ENCODE data around the gene CCT5. TPM values are rescaled to one million over a fixed set of nuclear protein-coding genes. Genes with fewer than 3 reads are reported as not detected.
"Not testable (repeated sequence)": the region's sequence is repeated elsewhere in the genome, so short reads cannot be mapped to it uniquely, and the experiment has no call there.

Gene CCT5
- total RNA-seq, 1 experiment from 2014 or later, result 548 TPM

DNA sequence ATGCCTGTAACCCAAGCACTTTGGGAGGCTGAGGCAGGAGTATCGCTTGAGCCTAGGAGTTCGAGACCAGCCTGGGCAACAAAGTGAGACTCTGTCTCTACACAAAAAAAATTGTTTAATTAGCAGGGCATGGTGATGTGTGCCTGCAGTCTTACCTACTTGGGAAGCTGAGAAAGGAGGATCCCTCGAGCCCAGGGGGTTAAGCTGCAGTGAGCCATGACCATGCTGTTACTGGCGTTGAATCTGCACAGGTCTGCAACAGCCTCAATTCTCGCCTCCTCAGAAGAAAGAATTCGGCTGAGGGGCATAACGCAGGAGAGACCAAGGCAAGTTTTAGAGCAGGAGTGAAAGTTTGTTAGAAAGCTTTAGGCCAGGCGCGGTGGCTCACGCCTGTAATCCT, 18.0 kb downstream of the CCT5 start:
- ChIA-PET CTCF (interaction anchor here (0.9 kb wide), 1 partner anchor 89 kb away, joined by 3 read pairs; no protein-coding TSS in a partner anchor), POLR2A (no interaction called here)
- no peak for DNase-seq (ENCODE audit: low spot score)
- no peak for ATAC-seq
- Mint-ChIP-seq H3K9me3 (no peaks in the 10 kb centered on the region), H3K36me3 (peaks cover 18% of the 10 kb centered on the region), H3K4me1 (peaks cover 30% of the 10 kb centered on the region), H3K27ac (no peak overlapping the region), H3K27me3 (ENCODE audit: low read depth) (no peaks in the 10 kb centered on the region), H3K4me3 (no peak overlapping the region)
- TF ChIP-seq FOXJ3 (CRISPR knock-in tag; IDR thresholded peaks at IDR 0.05; ENCODE audit: borderline replicate concordance) (no peak), ZNF396 (CRISPR knock-in tag; IDR thresholded peaks at IDR 0.05; ENCODE audit: borderline replicate concordance) (no peak), GRHL2 (CRISPR knock-in tag; IDR thresholded peaks at IDR 0.05; ENCODE audit: insufficient replicate concordance, severe bottlenecking) (no peak), PRRX2 (CRISPR knock-in tag; IDR thresholded peaks at IDR 0.05) (no peak), SP1 (CRISPR knock-in tag; conservative IDR thresholded peaks at IDR 0.05) (no peak), ZNF416 (CRISPR knock-in tag; IDR thresholded peaks at IDR 0.05) (no peak), KAT7 (CRISPR knock-in tag; IDR thresholded peaks at IDR 0.05; ENCODE audit: borderline replicate concordance) (no peak)
- TF ChIP-seq, protein P1, sequence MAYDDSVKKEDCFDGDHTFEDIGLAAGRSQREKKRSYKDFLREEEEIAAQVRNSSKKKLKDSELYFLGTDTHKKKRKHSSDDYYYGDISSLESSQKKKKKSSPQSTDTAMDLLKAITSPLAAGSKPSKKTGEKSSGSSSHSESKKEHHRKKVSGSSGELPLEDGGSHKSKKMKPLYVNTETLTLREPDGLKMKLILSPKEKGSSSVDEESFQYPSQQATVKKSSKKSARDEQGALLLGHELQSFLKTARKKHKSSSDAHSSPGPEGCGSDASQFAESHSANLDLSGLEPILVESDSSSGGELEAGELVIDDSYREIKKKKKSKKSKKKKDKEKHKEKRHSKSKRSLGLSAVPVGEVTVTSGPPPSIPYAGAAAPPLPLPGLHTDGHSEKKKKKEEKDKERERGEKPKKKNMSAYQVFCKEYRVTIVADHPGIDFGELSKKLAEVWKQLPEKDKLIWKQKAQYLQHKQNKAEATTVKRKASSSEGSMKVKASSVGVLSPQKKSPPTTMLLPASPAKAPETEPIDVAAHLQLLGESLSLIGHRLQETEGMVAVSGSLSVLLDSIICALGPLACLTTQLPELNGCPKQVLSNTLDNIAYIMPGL (CRISPR knock-in tag; IDR thresholded peaks at IDR 0.05), result no peak
- TF ChIP-seq, protein P2, sequence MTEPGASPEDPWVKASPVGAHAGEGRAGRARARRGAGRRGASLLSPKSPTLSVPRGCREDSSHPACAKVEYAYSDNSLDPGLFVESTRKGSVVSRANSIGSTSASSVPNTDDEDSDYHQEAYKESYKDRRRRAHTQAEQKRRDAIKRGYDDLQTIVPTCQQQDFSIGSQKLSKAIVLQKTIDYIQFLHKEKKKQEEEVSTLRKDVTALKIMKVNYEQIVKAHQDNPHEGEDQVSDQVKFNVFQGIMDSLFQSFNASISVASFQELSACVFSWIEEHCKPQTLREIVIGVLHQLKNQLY (CRISPR knock-in tag; IDR thresholded peaks at IDR 0.05), result no peak
- TF ChIP-seq, protein P3, sequence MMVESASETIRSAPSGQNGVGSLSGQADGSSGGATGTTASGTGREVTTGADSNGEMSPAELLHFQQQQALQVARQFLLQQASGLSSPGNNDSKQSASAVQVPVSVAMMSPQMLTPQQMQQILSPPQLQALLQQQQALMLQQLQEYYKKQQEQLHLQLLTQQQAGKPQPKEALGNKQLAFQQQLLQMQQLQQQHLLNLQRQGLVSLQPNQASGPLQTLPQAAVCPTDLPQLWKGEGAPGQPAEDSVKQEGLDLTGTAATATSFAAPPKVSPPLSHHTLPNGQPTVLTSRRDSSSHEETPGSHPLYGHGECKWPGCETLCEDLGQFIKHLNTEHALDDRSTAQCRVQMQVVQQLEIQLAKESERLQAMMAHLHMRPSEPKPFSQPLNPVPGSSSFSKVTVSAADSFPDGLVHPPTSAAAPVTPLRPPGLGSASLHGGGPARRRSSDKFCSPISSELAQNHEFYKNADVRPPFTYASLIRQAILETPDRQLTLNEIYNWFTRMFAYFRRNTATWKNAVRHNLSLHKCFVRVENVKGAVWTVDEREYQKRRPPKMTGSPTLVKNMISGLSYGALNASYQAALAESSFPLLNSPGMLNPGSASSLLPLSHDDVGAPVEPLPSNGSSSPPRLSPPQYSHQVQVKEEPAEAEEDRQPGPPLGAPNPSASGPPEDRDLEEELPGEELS (CRISPR knock-in tag; IDR thresholded peaks at IDR 0.05), result no peak
- TF ChIP-seq, protein P4, sequence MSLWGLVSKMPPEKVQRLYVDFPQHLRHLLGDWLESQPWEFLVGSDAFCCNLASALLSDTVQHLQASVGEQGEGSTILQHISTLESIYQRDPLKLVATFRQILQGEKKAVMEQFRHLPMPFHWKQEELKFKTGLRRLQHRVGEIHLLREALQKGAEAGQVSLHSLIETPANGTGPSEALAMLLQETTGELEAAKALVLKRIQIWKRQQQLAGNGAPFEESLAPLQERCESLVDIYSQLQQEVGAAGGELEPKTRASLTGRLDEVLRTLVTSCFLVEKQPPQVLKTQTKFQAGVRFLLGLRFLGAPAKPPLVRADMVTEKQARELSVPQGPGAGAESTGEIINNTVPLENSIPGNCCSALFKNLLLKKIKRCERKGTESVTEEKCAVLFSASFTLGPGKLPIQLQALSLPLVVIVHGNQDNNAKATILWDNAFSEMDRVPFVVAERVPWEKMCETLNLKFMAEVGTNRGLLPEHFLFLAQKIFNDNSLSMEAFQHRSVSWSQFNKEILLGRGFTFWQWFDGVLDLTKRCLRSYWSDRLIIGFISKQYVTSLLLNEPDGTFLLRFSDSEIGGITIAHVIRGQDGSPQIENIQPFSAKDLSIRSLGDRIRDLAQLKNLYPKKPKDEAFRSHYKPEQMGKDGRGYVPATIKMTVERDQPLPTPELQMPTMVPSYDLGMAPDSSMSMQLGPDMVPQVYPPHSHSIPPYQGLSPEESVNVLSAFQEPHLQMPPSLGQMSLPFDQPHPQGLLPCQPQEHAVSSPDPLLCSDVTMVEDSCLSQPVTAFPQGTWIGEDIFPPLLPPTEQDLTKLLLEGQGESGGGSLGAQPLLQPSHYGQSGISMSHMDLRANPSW (CRISPR knock-in tag; conservative IDR thresholded peaks at IDR 0.05; ENCODE audit: low read depth), result no peak

DNA sequence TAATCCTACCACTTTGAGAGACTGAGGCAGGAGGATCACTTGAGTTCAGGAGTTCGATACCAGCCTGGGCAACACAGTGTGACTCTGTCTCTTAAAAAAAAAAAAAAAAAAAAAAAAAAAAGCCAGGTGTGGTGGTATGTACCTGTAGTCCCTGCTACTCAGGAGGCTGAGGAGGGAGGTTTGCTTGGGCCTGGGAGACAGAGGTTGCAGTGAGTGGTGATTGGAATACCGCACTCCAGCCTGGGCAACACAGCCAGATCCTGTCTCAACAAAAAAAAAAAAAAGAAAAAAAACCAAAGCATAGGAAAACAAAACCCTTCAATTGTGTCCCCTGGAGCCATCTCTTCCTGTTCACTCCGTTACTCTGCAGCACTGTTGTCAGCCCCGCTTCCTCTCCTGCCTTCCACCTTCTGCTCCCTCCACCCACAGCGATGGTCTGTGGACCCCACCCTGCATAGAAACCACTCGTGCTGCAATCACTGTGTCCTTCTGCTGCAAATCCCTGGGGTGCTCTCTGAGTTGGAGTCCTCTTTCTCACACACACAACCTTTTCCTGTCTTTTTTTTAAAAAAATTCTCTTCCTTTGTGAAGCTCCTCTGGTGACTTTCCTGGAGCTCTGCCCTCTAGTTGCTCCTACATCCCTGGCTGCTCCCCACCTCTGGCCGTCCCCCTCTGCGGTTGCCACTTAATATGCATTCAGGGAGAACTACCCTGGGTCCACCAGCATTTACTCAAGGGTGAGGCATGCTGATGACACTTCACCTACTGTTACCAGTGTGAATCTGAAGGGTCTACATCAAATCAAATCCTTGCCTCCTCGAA, 22.2 kb downstream of the CCT5 start:
- H3K4me1 Mint-ChIP-seq, result peaks cover 51% of the 10 kb centered on the region
- no peaks in the 10 kb centered on the region; the same call in 1 of the 2 replicates for H3K27me3 Mint-ChIP-seq (ENCODE audit: low read depth)
- DNase-seq (ENCODE audit: low spot score), result no peak
- no peak overlapping the region for H3K27ac Mint-ChIP-seq
- H3K36me3 Mint-ChIP-seq, result no peaks in the 10 kb centered on the region; the same call in 1 of the 2 replicates
- no peaks in the 10 kb centered on the region for H3K9me3 Mint-ChIP-seq
- no peak overlapping the region for H3K4me3 Mint-ChIP-seq
- ChIA-PET CTCF (no interaction called here), POLR2A (no interaction called here)
- ATAC-seq, result peak; percentile 21; the same call in 1 of the 2 replicates
- TF ChIP-seq ZNF396 (CRISPR knock-in tag; IDR thresholded peaks at IDR 0.05; ENCODE audit: borderline replicate concordance), result no peak
- TF ChIP-seq, protein P5, sequence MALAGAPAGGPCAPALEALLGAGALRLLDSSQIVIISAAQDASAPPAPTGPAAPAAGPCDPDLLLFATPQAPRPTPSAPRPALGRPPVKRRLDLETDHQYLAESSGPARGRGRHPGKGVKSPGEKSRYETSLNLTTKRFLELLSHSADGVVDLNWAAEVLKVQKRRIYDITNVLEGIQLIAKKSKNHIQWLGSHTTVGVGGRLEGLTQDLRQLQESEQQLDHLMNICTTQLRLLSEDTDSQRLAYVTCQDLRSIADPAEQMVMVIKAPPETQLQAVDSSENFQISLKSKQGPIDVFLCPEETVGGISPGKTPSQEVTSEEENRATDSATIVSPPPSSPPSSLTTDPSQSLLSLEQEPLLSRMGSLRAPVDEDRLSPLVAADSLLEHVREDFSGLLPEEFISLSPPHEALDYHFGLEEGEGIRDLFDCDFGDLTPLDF (CRISPR knock-in tag; IDR thresholded peaks at IDR 0.05), result no peak
- no peak for TF ChIP-seq ETV6 (CRISPR knock-in tag; IDR thresholded peaks at IDR 0.05)
- TF ChIP-seq FOXJ3 (CRISPR knock-in tag; IDR thresholded peaks at IDR 0.05; ENCODE audit: borderline replicate concordance), result no peak

DNA sequence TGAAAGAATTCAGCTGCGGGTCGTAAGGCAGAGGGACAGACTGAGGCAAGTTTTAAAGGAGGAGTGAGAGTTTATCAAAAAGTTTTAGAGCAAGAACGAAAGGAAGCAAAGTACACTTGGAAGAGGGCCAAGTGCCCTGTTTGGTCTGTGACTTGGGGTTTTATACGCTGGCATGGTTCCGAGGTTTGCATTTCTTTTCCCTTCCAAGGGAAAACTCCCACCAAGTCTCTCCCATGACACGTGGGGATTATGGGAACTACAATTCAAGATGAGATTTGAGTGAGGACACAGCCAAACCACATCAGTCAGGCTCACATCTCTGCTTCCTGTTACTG, 22.8 kb downstream of the CCT5 start:
- CTCF ChIA-PET; H3K4me3 Mint-ChIP-seq; H3K9me3 Mint-ChIP-seq; H3K36me3 Mint-ChIP-seq; H3K27me3 Mint-ChIP-seq (ENCODE audit: low read depth); ATAC-seq; POLR2A ChIA-PET; DNase-seq (ENCODE audit: low spot score); H3K27ac Mint-ChIP-seq: not testable (repeated sequence)
- peaks cover 51% of the 10 kb centered on the region for H3K4me1 Mint-ChIP-seq

All from WTC11 (cell line).